Measurements from ENCODE around the gene HTR5A. TPM values are rescaled to one million over a fixed set of nuclear protein-coding genes. Genes with fewer than 3 reads are reported as not detected.

HTR5A gene
- total RNA-seq, 2 experiments from 2014 or later, result not detected

- intact Hi-C loops (cut with DNase I, micrococcal nuclease), result no loop called here
- Mint-ChIP-seq H3K27ac (no peak overlapping the region), H3K9me3 (peaks cover 2% of the 10 kb centered on the region), H3K27me3 (peaks cover 74% of the 10 kb centered on the region), H3K36me3 (ENCODE audit: low read depth) (no peaks in the 10 kb centered on the region), H3K4me1 (ENCODE audit: low read depth) (no peaks in the 10 kb centered on the region), H3K4me3 (no peak overlapping the region)
- Histone ChIP-seq H3K27ac (ENCODE audit: low read depth in 1 of 2, low read length in 2 of 2) (no peak overlapping the region), H3K36me3 (ENCODE audit: insufficient read depth, low read length) (no peaks in the 10 kb centered on the region), H3K4me1 (ENCODE audit: insufficient read depth, low read length) (peaks cover 7% of the 10 kb centered on the region), H3K9me3 (ENCODE audit: control insufficient read depth in 1 of 2, insufficient read depth in 1 of 2, low read length in 2 of 2) (peaks cover 0 to 18% of the 10 kb centered on the region in 2 experiments), H3K27me3 (ENCODE audit: control insufficient read depth in 1 of 2, insufficient read depth in 2 of 2, low read length in 2 of 2) (peaks cover 25 to 47% of the 10 kb centered on the region in 2 experiments), H3K4me3 (ENCODE audit: low read length) (no peak overlapping the region)
- TF ChIP-seq CTCF (IDR thresholded peaks at IDR 0.05), result no peak
- ATAC-seq (ENCODE audit: poor library complexity), result no peak
- DNase-seq, result no peak
- POLR2A ChIA-PET, result no interaction called here
- CTCF ChIA-PET, result no interaction called here
These were observed 1.9 kb downstream of the HTR5A start for GRCh38 chr7:155071916-155072571.

GRCh38 chr7:155073922-155074321 lies 3.8 kb downstream of the HTR5A start:
- Histone ChIP-seq H3K36me3 (ENCODE audit: insufficient read depth, low read length) (no peaks in the 10 kb centered on the region), H3K27me3 (ENCODE audit: control insufficient read depth in 1 of 2, insufficient read depth in 2 of 2, low read length in 2 of 2) (peaks cover 25 to 44% of the 10 kb centered on the region in 2 experiments), H3K4me1 (ENCODE audit: insufficient read depth, low read length) (peaks cover 7% of the 10 kb centered on the region), H3K9me3 (ENCODE audit: control insufficient read depth in 1 of 2, insufficient read depth in 1 of 2, low read length in 2 of 2) (peaks cover 0 to 20% of the 10 kb centered on the region in 2 experiments), H3K4me3 (ENCODE audit: low read length) (no peak overlapping the region), H3K27ac (ENCODE audit: low read depth in 1 of 2, low read length in 2 of 2) (no peak overlapping the region)
- ChIA-PET POLR2A (no interaction called here), CTCF (no interaction called here)
- DNase-seq, result no peak
- no peaks in the 10 kb centered on the region for H3K4me1 Mint-ChIP-seq (ENCODE audit: low read depth)
- ATAC-seq (ENCODE audit: poor library complexity), result no peak
- intact Hi-C loops (cut with DNase I, micrococcal nuclease), result no loop called here
- H3K27me3 Mint-ChIP-seq, result peaks cover 66% of the 10 kb centered on the region
- TF ChIP-seq CTCF (IDR thresholded peaks at IDR 0.05), result no peak
- H3K9me3 Mint-ChIP-seq, result peaks cover 2% of the 10 kb centered on the region
- no peak overlapping the region for H3K27ac Mint-ChIP-seq
- H3K4me3 Mint-ChIP-seq, result no peak overlapping the region
- H3K36me3 Mint-ChIP-seq (ENCODE audit: low read depth), result no peaks in the 10 kb centered on the region

- H3K27me3 Mint-ChIP-seq, result peaks cover 50% of the 10 kb centered on the region
These were observed 13.9 kb downstream of the HTR5A start for GRCh38 chr7:155084021-155084420.

More at GRCh38 chr7:155084021-155084420, 13.9 kb downstream of the HTR5A start:
- ChIA-PET POLR2A (no interaction called here), CTCF (no interaction called here)
- no peak overlapping the region for H3K27ac Mint-ChIP-seq
- Histone ChIP-seq H3K9me3 (ENCODE audit: control insufficient read depth in 1 of 2, insufficient read depth in 1 of 2, low read length in 2 of 2) (peaks cover 0 to 4% of the 10 kb centered on the region in 2 experiments), H3K27ac (ENCODE audit: low read depth in 1 of 2, low read length in 2 of 2) (no peak overlapping the region), H3K27me3 (ENCODE audit: control insufficient read depth in 1 of 2, insufficient read depth in 2 of 2, low read length in 2 of 2) (peaks cover 11 to 14% of the 10 kb centered on the region in 2 experiments), H3K36me3 (ENCODE audit: insufficient read depth, low read length) (no peaks in the 10 kb centered on the region), H3K4me1 (ENCODE audit: insufficient read depth, low read length) (no peaks in the 10 kb centered on the region), H3K4me3 (ENCODE audit: low read length) (no peak overlapping the region)
- no peak for DNase-seq
- ATAC-seq (ENCODE audit: poor library complexity), result no peak
- H3K9me3 Mint-ChIP-seq, result no peaks in the 10 kb centered on the region
- intact Hi-C loops (cut with DNase I, micrococcal nuclease), result no loop called here
- no peaks in the 10 kb centered on the region for H3K36me3 Mint-ChIP-seq (ENCODE audit: low read depth)
- H3K4me3 Mint-ChIP-seq, result no peak overlapping the region
- no peaks in the 10 kb centered on the region for H3K4me1 Mint-ChIP-seq (ENCODE audit: low read depth)
- TF ChIP-seq CTCF (IDR thresholded peaks at IDR 0.05), result no peak
